GM12878 (cell line): Measurements from ENCODE around the gene SKIL. TPM values are rescaled to one million over a fixed set of nuclear protein-coding genes. Genes with fewer than 3 reads are reported as not detected.

ENCODE experiments used
- ATAC-seq: fragments of 200-7000 bp; cut with Tn5 transposase; 3 replicates; pipeline ENCODE4 v1.9.1; 2020; ENCODE audit warnings: mild to moderate bottlenecking, moderate library complexity
- BruUV-seq: library from RNA; stranded (reverse); fragments of 400-500 nt; replicated peaks from 2 replicates; lab custom pipeline; 2021; lab: Mats Ljungman, UMichigan
- CTCF ChIA-PET: fragments of 300-600 bp; sonication (Branson Sonifier 250); formaldehyde crosslinking; extraction: SDS; loops from one replicate; lab custom pipeline; 2021; ENCODE audit warnings: inconsistent platforms; lab: Yijun Ruan, JAX
- POLR2A ChIA-PET: fragments of 350-600 bp; formaldehyde crosslinking; extraction: SDS; loops from one replicate; lab custom pipeline; 2021; ENCODE audit warnings: inconsistent platforms; lab: Charles Lee
- RAD21 ChIA-PET: fragments of 300-600 bp; sonication (Branson Sonifier 250); formaldehyde crosslinking; loops from one replicate; lab custom pipeline; 2023; ENCODE audit warnings: antibody characterized with exemption; ENCODE audit not compliant: unreplicated experiment; lab: Charles Lee
- SMC1A ChIA-PET: fragments of 300-600 bp; sonication (Branson Sonifier 250); formaldehyde crosslinking; loops from one replicate; lab custom pipeline; 2023; ENCODE audit not compliant: unreplicated experiment, uncharacterized antibody; lab: Charles Lee
- DNase-seq: peaks from one replicate; pipeline ENCODE4 v3.0.0-alpha.2; 2011; ENCODE audit warnings: low read depth, low spot score
- FAIRE-seq: peaks from 3 replicates; lab custom pipeline; 2011; peaks lifted over from hg19 to GRCh38; lab: Jason Lieb, UNC
- H2AFZ ChIP-seq: 2 replicates; pipeline ENCODE4 v1.6.0; 2011; ENCODE audit warnings: low read depth, low read length, control low read depth; ENCODE audit not compliant: control insufficient read depth
- H3K27ac ChIP-seq: 2 replicates; pipeline ENCODE4 v1.5.1; 2011; ENCODE audit warnings: control low read depth; ENCODE audit not compliant: control insufficient read depth, insufficient read depth
- H3K27me3 ChIP-seq, 2 experiments: replicated peaks in 1 of 2; 2 replicates each; pipeline versions ENCODE4 v1.6.0 to v1.6.1; 2011; ENCODE audit warnings: low read length in 1 of 2; ENCODE audit not compliant: control insufficient read depth in 2 of 2, insufficient read depth in 2 of 2
- H3K36me3 ChIP-seq, 2 experiments: 2 replicates each; pipeline ENCODE4 v1.5.1; 2011; ENCODE audit warnings: low read length in 1 of 2; ENCODE audit not compliant: control insufficient read depth in 2 of 2, insufficient read depth in 2 of 2
- H3K4me1 ChIP-seq: 2 replicates; pipeline ENCODE4 v1.6.1; 2011; ENCODE audit warnings: mild to moderate bottlenecking, low read length, moderate library complexity, mixed read lengths; ENCODE audit not compliant: control insufficient read depth, insufficient read depth
- H3K4me2 ChIP-seq: 2 replicates; pipeline ENCODE4 v1.6.0; 2011; ENCODE audit warnings: control low read depth; ENCODE audit not compliant: control insufficient read depth, insufficient read depth
- H3K4me3 ChIP-seq: fragments of 200-600 bp; sonication (generic); 2 replicates; pipeline ENCODE4 v1.5.1; 2016
- H3K79me2 ChIP-seq: 2 replicates; pipeline ENCODE4 v1.6.0; 2011; ENCODE audit warnings: low read length; ENCODE audit not compliant: control insufficient read depth, insufficient read depth
- H3K9ac ChIP-seq: 2 replicates; pipeline ENCODE4 v1.8.0; 2011; ENCODE audit warnings: low read length, control low read depth, mixed read lengths; ENCODE audit not compliant: control insufficient read depth, insufficient read depth
- H3K9me3 ChIP-seq: replicated peaks from 3 replicates; pipeline ENCODE4 v1.5.1; 2011; ENCODE audit warnings: mild to moderate bottlenecking, low read length; ENCODE audit not compliant: control insufficient read depth, insufficient read depth
- H4K20me1 ChIP-seq: 2 replicates; pipeline ENCODE4 v1.6.0; 2011; ENCODE audit not compliant: control insufficient read depth, insufficient read depth
- BACH1 ChIP-seq: fragments of 450-650 bp; IDR thresholded peaks from 2 replicates; pipeline ENCODE4 v1.6.1; 2017; ENCODE audit warnings: mild to moderate bottlenecking, borderline replicate concordance
- CBX5 ChIP-seq: sonication (generic); IDR thresholded peaks from 2 replicates; pipeline ENCODE4 v1.6.1; 2016; ENCODE audit warnings: low read depth, moderate library complexity, mild to moderate bottlenecking, inconsistent platforms
- LARP7 ChIP-seq: fragments of 450-650 bp; IDR thresholded peaks from 2 replicates; pipeline ENCODE4 v1.6.1; 2017; ENCODE audit warnings: mild to moderate bottlenecking
- NR2F1 ChIP-seq: fragments of 450-650 bp; conservative IDR thresholded peaks from 2 replicates; pipeline ENCODE4 v1.6.1; 2017; ENCODE audit warnings: mild to moderate bottlenecking
- PAX5 ChIP-seq: IDR thresholded peaks from 2 replicates; pipeline ENCODE4 v1.6.1; 2011; ENCODE audit warnings: low read depth, low read length, borderline replicate concordance
- POLR2A ChIP-seq: IDR thresholded peaks from 2 replicates; pipeline ENCODE4 v1.6.1; 2011; ENCODE audit warnings: low read depth, mild to moderate bottlenecking, low read length
- POLR2AphosphoS2 ChIP-seq: IDR thresholded peaks from 2 replicates; pipeline ENCODE4 v1.6.1; 2011; ENCODE audit warnings: low read depth, mild to moderate bottlenecking, low read length, improper control_type of control experiment, moderate library complexity
- RELB ChIP-seq: fragments of 450-650 bp; IDR thresholded peaks from 2 replicates; pipeline ENCODE4 v1.6.1; 2017; ENCODE audit warnings: low read depth, mild to moderate bottlenecking, moderate library complexity
- RFX5 ChIP-seq: IDR thresholded peaks from 2 replicates; pipeline ENCODE4 v1.6.1; 2011; ENCODE audit warnings: low read depth, low read length, improper control_type of control experiment
- SMAD1 ChIP-seq: fragments of 450-650 bp; IDR thresholded peaks from 2 replicates; pipeline ENCODE4 v1.6.1; 2018; ENCODE audit warnings: mild to moderate bottlenecking, low read depth; ENCODE audit not compliant: partially characterized antibody
- SMC3 ChIP-seq: IDR thresholded peaks from 2 replicates; pipeline ENCODE4 v1.6.1; 2011; ENCODE audit warnings: low read length, improper control_type of control experiment, borderline replicate concordance
- SP1 ChIP-seq: IDR thresholded peaks from one replicate; pipeline ENCODE4 v1.6.1; 2011; ENCODE audit warnings: low read depth, low read length
- SUZ12 ChIP-seq: fragments of 200-600 bp; sonication (generic); IDR thresholded peaks from one replicate; pipeline ENCODE4 v1.6.1; 2018; ENCODE audit warnings: antibody characterized with exemption, mild to moderate bottlenecking; ENCODE audit not compliant: unreplicated experiment
- TBL1XR1 ChIP-seq: IDR thresholded peaks from 2 replicates; pipeline ENCODE4 v1.6.1; 2012; ENCODE audit warnings: low read depth, low read length, improper control_type of control experiment
- TCF12 ChIP-seq: IDR thresholded peaks from 2 replicates; pipeline ENCODE4 v1.6.1; 2011; ENCODE audit warnings: low read depth, mild to moderate bottlenecking, low read length
- ZNF217 ChIP-seq: fragments of 450-650 bp; IDR thresholded peaks from 2 replicates; pipeline ENCODE4 v1.6.1; 2017; ENCODE audit warnings: antibody characterized with exemption, mild to moderate bottlenecking
- WGBS: methylation state at CpG from one replicate; pipeline ENCODE4 v1.1.6; 2016; ENCODE audit warnings: low lambda C conversion rate; ENCODE audit not compliant: insufficient replicate concordance, insufficient coverage; ENCODE audit errors: missing lambda C conversion rate; 5-methylcytosine and 5-hydroxymethylcytosine counted together
- in situ Hi-C: fragments of 300-500 bp; cut with MboI; formaldehyde crosslinking; loops from 9 replicates; pipeline ENCODE4 v1.14.3; 2018; ENCODE audit warnings: mixed read lengths
- intact Hi-C: fragments of 100-400 bp; cut with micrococcal nuclease; formaldehyde crosslinking; loops from one replicate; pipeline ENCODE4 v1.14.2; 2022; ENCODE audit not compliant: unreplicated experiment
- polyA plus RNA-seq, 11 experiments: library from polyadenylated mRNA; depleted of rRNA in 4 of 11; unstranded in 6 of 11; stranded (reverse) in 5 of 11; fragments of >200 nt; fragmentation: Nextera tagmentation in 4 of 11; fragmentation: Illumina TruSeq in 1 of 11; extraction: Ambion mirVana in 4 of 11; extraction: Trizol in 1 of 11; gene quantifications; 1 replicate in 1 of 11; 2 replicates in 10 of 11; pipeline versions ENCODE4 v1.2.1 to v1.2.3, GENCODE V29; 2011 to 2016; ENCODE audit warnings: inconsistent platforms in 2 of 11, missing spikeins in 2 of 11, low read depth in 1 of 11
- total RNA-seq, 4 experiments: library from RNA; depleted of rRNA in 3 of 4; stranded (reverse); fragments of >200 nt in 3 of 4; fragmentation: Illumina TruSeq in 1 of 4; extraction: Trizol in 1 of 4; gene quantifications; 2 replicates each; pipeline versions ENCODE4 v1.2.1 to v1.2.3, GENCODE V29; 2013 to 2021
- TF ChIP-seq, protein P1 (sequence below): fragments of 450-650 bp; IDR thresholded peaks from 2 replicates; pipeline ENCODE4 v1.6.1; 2017; ENCODE audit warnings: mild to moderate bottlenecking, low read depth, inconsistent platforms; ENCODE audit not compliant: poor library complexity, severe bottlenecking

The SKIL gene
- total and polyA plus RNA-seq, 10 of the 15 experiments (the other 5 are each of a cell fraction or from before 2014, with no cell fraction given): 2.7 to 14.8 (median 6.7) TPM

- Histone ChIP-seq H3K36me3 (peaks cover 0 to 4% of the 10 kb centered on the region in 2 experiments; a peak in 2 of 4 replicates), H3K4me1 (peaks cover 38% of the 10 kb centered on the region), H3K9ac (peak overlapping the region; percentile 83), H3K27ac (peak overlapping the region; percentile 96), H4K20me1 (no peaks in the 10 kb centered on the region), H2AFZ (peak overlapping the region; percentile 77), H3K9me3 (no peaks in the 10 kb centered on the region), H3K4me3 (peak overlapping the region; percentile 72), H3K79me2 (peaks cover 25% of the 10 kb centered on the region), H3K4me2 (peak overlapping the region; percentile 97), H3K27me3 (no peaks in the 10 kb centered on the region)
- intact Hi-C loops (loop anchor here (1.0 to 10.0 kb wide), 8 partner anchors 25 to 1451 kb away; partner anchors contain the start of genes MYNN, PHC3 and TNIK), in situ Hi-C loops (no loop called here)
- peak; percentile 55 for ATAC-seq
- no peak for DNase-seq
- ChIA-PET CTCF (interaction anchor here (0.6 to 1.6 kb wide), 7 partner anchors 13 to 55 kb away, joined by 3 to 7 read pairs (median 3); no protein-coding TSS in a partner anchor), SMC1A (interaction anchor here (0.5 to 1.8 kb wide), 8 partner anchors 10 to 1889 kb away, joined by 3 to 11 read pairs (median 4); no protein-coding TSS in a partner anchor), POLR2A (interaction anchor here (0.7 to 0.8 kb wide), 2 partner anchors 168 to 513 kb away, joined by 3 to 4 read pairs; partner anchors contain the start of gene RPL22L1), RAD21 (interaction anchor here (0.6 to 1.9 kb wide), 12 partner anchors 9 to 1440 kb away, joined by 3 to 5 read pairs (median 4); no protein-coding TSS in a partner anchor)
- BruUV-seq: no TSS peak
- 2% methylated on average over 23 of the region's 60 CpGs for WGBS
- FAIRE-seq: no peak
- no peak for TF ChIP-seq POLR2AphosphoS2
- peak; percentile 93 for TF ChIP-seq NR2F1
- TF ChIP-seq RELB: peak; percentile 49; the same call in 1 of the 2 replicates
- no peak for TF ChIP-seq SMC3
- peak; percentile 75; the same call in 1 of the 2 replicates for TF ChIP-seq PAX5
- no peak for TF ChIP-seq CBX5
- TF ChIP-seq TBL1XR1: peak; percentile 73
- peak; percentile 55; the same call in 1 of the 2 replicates for TF ChIP-seq BACH1
- TF ChIP-seq ZNF217: 0 out of 2 replicates have a peak, but pooled peaks have one; percentile 71
- TF ChIP-seq SMAD1: no peak
- TF ChIP-seq, protein P1, sequence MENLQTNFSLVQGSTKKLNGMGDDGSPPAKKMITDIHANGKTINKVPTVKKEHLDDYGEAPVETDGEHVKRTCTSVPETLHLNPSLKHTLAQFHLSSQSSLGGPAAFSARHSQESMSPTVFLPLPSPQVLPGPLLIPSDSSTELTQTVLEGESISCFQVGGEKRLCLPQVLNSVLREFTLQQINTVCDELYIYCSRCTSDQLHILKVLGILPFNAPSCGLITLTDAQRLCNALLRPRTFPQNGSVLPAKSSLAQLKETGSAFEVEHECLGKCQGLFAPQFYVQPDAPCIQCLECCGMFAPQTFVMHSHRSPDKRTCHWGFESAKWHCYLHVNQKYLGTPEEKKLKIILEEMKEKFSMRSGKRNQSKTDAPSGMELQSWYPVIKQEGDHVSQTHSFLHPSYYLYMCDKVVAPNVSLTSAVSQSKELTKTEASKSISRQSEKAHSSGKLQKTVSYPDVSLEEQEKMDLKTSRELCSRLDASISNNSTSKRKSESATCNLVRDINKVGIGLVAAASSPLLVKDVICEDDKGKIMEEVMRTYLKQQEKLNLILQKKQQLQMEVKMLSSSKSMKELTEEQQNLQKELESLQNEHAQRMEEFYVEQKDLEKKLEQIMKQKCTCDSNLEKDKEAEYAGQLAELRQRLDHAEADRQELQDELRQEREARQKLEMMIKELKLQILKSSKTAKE: no peak
- TF ChIP-seq LARP7: peak; percentile 71
- TF ChIP-seq SUZ12: no peak
- TF ChIP-seq SP1: peak; percentile 88
- TF ChIP-seq POLR2A: peak; percentile 59
- no peak for TF ChIP-seq RFX5
- peak; percentile 93 for TF ChIP-seq TCF12
Observed at GRCh38 chr3:170356596-170357175, 829 bp upstream of the SKIL start.
